ENCODE results near the gene SAP30. TPM values are rescaled to one million over a fixed set of nuclear protein-coding genes. Genes with fewer than 3 reads are reported as not detected.
A peak's percentile ranks its signal among the peaks of the same experiment; 100 is the strongest.

SAP30 gene
- total and polyA plus RNA-seq, 2 donors from 2014 or later = 6.7 to 16.5 TPM

DNA sequence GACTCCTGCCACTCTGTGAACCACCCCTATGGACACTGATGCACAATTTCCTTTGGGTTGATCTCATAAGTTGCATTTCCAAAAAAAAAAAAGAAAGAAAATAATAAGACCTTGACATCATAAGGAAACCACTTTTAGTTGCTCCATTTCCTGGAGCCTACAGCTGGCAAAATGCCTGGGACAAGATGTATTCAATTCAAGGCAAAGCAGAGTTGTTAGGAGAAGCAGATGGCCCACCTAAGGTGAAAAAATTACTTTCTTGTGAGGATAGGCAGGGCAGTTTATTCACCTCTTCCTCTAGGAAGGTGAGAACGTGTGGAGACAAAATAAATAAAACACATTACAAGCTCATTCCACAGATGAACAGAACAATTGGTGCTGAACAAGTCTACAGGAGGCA is 42.3 kb downstream of the SAP30 start:
- FAIRE-seq = no peak
- H3K4me1 ChIP-seq (ENCODE audit: control insufficient read depth in 2 of 3, insufficient read depth in 2 of 3, low read depth in 1 of 3, low read length in 3 of 3) = no peaks in the 10 kb centered on the region

GRCh38 chr4:173414456-173414855 is 43.7 kb downstream of the SAP30 start:
- Histone ChIP-seq H3K9ac (ENCODE audit: low read length in 3 of 3) (no peak overlapping the region), H3K4me1 (ENCODE audit: control insufficient read depth in 2 of 3, insufficient read depth in 2 of 3, low read depth in 1 of 3, low read length in 3 of 3) (no peaks in the 10 kb centered on the region), H3K27me3 (ENCODE audit: control insufficient read depth, insufficient read depth, low read length) (no peaks in the 10 kb centered on the region), H3K9me3 (ENCODE audit: control insufficient read depth in 2 of 3, insufficient read depth in 1 of 3, low read length in 3 of 3) (no peaks in the 10 kb centered on the region), H3K36me3 (ENCODE audit: control insufficient read depth in 2 of 3, insufficient read depth in 3 of 3, low read length in 3 of 3) (no peaks in the 10 kb centered on the region), H3K27ac (ENCODE audit: low read depth in 2 of 2, low read length in 2 of 2) (no peak overlapping the region), H3K4me3 (ENCODE audit: low read length in 3 of 3) (no peak overlapping the region)
- FAIRE-seq (no peak), DNase-seq (no peak)
- intact Hi-C loops (cut with DNase I) = no loop called here
- TF ChIP-seq CTCF (IDR thresholded peaks at IDR 0.05; ENCODE audit: borderline replicate concordance, extremely low read depth, insufficient read depth) = no peak

More for the DNA sequence above, 42.3 kb downstream of the SAP30 start:
- no peaks in the 10 kb centered on the region for H3K9me3 ChIP-seq (ENCODE audit: control insufficient read depth in 2 of 3, insufficient read depth in 1 of 3, low read length in 3 of 3)
- TF ChIP-seq CTCF (IDR thresholded peaks at IDR 0.05; ENCODE audit: borderline replicate concordance, extremely low read depth, insufficient read depth) = no peak
- peak in 1 of 5 donors; percentile 25 for DNase-seq
- no peaks in the 10 kb centered on the region for H3K36me3 ChIP-seq (ENCODE audit: control insufficient read depth in 2 of 3, insufficient read depth in 3 of 3, low read length in 3 of 3)
- H3K27ac ChIP-seq (ENCODE audit: low read depth in 2 of 2, low read length in 2 of 2) = no peak overlapping the region
- H3K27me3 ChIP-seq (ENCODE audit: control insufficient read depth, insufficient read depth, low read length) = no peaks in the 10 kb centered on the region
- intact Hi-C loops (cut with DNase I) = no loop called here
- H3K4me3 ChIP-seq (ENCODE audit: low read length in 3 of 3) = no peak overlapping the region
- H3K9ac ChIP-seq (ENCODE audit: low read length in 3 of 3) = no peak overlapping the region

- H3K27ac ChIP-seq (ENCODE audit: low read depth in 2 of 2, low read length in 2 of 2) = no peak overlapping the region
- DNase-seq = peak in 1 of 5 donors; percentile 22
- no peak overlapping the region for H3K9ac ChIP-seq (ENCODE audit: low read length in 3 of 3)
- no peaks in the 10 kb centered on the region for H3K4me1 ChIP-seq (ENCODE audit: control insufficient read depth in 2 of 3, insufficient read depth in 2 of 3, low read depth in 1 of 3, low read length in 3 of 3)
- H3K4me3 ChIP-seq (ENCODE audit: low read length in 3 of 3) = no peak overlapping the region
- FAIRE-seq = no peak
- intact Hi-C loops (cut with DNase I) = no loop called here
- no peak for TF ChIP-seq CTCF (IDR thresholded peaks at IDR 0.05; ENCODE audit: borderline replicate concordance, extremely low read depth, insufficient read depth)
- H3K27me3 ChIP-seq (ENCODE audit: control insufficient read depth, insufficient read depth, low read length) = no peaks in the 10 kb centered on the region
- H3K9me3 ChIP-seq (ENCODE audit: control insufficient read depth in 2 of 3, insufficient read depth in 1 of 3, low read length in 3 of 3) = no peaks in the 10 kb centered on the region
- H3K36me3 ChIP-seq (ENCODE audit: control insufficient read depth in 2 of 3, insufficient read depth in 3 of 3, low read length in 3 of 3) = no peaks in the 10 kb centered on the region
Measured at GRCh38 chr4:173415092-173415491, 44.3 kb downstream of the SAP30 start.
